Measurements from ENCODE around the gene DOP1A. TPM values are rescaled to one million over a fixed set of nuclear protein-coding genes. Genes with fewer than 3 reads are reported as not detected.

DOP1A gene
- total and polyA plus RNA-seq, 2 of the 13 experiments (the other 11 are each of a cell fraction or from before 2014, with no cell fraction given) = 5.2 to 16.7 TPM

DNA sequence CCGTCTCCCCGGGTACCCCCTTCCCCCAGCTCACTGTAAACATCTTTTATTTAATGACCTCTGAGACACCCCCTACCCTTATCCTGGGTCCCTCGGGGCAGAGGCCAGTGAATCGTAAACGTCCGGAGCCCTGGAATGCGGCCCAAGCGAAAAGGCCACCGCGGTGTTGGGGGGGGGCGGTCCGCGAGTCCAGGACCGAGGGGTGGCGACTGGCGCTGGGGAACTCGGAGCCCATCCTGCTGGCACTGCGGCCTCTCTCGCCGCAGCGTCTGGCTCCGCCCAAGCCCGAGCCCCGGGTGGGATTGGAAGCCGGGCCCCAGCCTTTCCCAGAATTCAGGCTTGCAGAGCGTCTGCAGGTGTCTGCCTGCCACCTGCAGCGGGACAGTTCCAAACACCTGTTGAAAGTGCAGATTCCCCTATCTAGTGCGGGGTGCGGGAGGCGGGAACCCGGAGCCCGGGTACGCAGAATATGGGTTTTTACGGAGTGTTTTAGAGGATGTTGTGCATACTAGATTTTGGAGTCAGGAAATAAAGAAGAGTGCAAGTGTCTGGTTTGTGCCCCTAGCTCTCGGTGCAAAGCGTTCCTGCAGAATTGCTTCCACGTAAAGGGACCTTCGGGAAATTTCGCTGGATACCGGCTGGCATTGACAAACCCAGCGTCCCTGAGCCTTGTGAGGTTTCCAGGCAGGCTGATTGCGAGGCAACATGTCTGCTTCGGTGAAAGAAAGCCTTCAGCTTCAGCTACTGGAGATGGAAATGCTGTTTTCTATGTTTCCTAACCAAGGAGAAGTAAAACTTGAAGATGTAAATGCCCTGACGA is 126.5 kb downstream of the DOP1A start (continued):
- 0 out of 2 replicates have a peak, but pooled peaks have one; percentile 32 for TF ChIP-seq SIN3A (IDR thresholded peaks at IDR 0.05; ENCODE audit: borderline replicate concordance, low read depth, low read length)
- TF ChIP-seq KMT2A (CRISPR knock-in tag; IDR thresholded peaks at IDR 0.05) = peak; percentile 65; the same call in 1 of the 2 replicates
- TF ChIP-seq ZNF143 (CRISPR knock-in tag; IDR thresholded peaks at IDR 0.05) = 0 out of 2 replicates have a peak, but pooled peaks have one; percentile 16
- TF ChIP-seq ZFX (CRISPR knock-in tag; IDR thresholded peaks at IDR 0.05; ENCODE audit: low read depth) = no peak
- 0 out of 2 replicates have a peak, but pooled peaks have one; percentile 40 for TF ChIP-seq GLI4 (CRISPR knock-in tag; IDR thresholded peaks at IDR 0.05; ENCODE audit: borderline replicate concordance)
- TF ChIP-seq MED13 (CRISPR knock-in tag; IDR thresholded peaks at IDR 0.05) = peak; percentile 25; the same call in 1 of the 2 replicates
- TF ChIP-seq, protein P1, sequence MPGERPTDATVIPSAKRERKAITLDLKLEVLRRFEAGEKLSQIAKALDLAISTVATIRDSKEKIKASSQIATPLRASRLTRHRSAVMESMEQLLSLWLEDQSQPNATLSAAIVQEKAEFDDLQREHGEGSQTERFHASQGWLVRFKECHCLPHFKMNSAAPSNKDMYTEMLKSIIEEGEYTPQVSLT (CRISPR knock-in tag; IDR thresholded peaks at IDR 0.05; ENCODE audit: borderline replicate concordance, low read depth) = no peak
- TF ChIP-seq, protein P2, sequence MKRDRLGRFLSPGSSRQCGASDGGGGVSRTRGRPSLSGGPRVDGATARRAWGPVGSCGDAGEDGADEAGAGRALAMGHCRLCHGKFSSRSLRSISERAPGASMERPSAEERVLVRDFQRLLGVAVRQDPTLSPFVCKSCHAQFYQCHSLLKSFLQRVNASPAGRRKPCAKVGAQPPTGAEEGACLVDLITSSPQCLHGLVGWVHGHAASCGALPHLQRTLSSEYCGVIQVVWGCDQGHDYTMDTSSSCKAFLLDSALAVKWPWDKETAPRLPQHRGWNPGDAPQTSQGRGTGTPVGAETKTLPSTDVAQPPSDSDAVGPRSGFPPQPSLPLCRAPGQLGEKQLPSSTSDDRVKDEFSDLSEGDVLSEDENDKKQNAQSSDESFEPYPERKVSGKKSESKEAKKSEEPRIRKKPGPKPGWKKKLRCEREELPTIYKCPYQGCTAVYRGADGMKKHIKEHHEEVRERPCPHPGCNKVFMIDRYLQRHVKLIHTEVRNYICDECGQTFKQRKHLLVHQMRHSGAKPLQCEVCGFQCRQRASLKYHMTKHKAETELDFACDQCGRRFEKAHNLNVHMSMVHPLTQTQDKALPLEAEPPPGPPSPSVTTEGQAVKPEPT (CRISPR knock-in tag; IDR thresholded peaks at IDR 0.05; ENCODE audit: low read depth) = no peak
- TF ChIP-seq, protein P3, sequence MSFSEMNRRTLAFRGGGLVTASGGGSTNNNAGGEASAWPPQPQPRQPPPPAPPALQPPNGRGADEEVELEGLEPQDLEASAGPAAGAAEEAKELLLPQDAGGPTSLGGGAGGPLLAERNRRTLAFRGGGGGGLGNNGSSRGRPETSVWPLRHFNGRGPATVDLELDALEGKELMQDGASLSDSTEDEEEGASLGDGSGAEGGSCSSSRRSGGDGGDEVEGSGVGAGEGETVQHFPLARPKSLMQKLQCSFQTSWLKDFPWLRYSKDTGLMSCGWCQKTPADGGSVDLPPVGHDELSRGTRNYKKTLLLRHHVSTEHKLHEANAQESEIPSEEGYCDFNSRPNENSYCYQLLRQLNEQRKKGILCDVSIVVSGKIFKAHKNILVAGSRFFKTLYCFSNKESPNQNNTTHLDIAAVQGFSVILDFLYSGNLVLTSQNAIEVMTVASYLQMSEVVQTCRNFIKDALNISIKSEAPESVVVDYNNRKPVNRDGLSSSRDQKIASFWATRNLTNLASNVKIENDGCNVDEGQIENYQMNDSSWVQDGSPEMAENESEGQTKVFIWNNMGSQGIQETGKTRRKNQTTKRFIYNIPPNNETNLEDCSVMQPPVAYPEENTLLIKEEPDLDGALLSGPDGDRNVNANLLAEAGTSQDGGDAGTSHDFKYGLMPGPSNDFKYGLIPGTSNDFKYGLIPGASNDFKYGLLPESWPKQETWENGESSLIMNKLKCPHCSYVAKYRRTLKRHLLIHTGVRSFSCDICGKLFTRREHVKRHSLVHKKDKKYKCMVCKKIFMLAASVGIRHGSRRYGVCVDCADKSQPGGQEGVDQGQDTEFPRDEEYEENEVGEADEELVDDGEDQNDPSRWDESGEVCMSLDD (CRISPR knock-in tag; IDR thresholded peaks at IDR 0.05; ENCODE audit: borderline replicate concordance) = 0 out of 2 replicates have a peak, but pooled peaks have one; percentile 19
- TF ChIP-seq, protein P4, sequence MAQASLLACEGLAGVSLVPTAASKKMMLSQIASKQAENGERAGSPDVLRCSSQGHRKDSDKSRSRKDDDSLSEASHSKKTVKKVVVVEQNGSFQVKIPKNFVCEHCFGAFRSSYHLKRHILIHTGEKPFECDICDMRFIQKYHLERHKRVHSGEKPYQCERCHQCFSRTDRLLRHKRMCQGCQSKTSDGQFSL (CRISPR knock-in tag; IDR thresholded peaks at IDR 0.05) = peak; percentile 96
- TF ChIP-seq ZKSCAN8 (CRISPR knock-in tag; IDR thresholded peaks at IDR 0.05; ENCODE audit: borderline replicate concordance) = no peak
- TF ChIP-seq, protein P5, sequence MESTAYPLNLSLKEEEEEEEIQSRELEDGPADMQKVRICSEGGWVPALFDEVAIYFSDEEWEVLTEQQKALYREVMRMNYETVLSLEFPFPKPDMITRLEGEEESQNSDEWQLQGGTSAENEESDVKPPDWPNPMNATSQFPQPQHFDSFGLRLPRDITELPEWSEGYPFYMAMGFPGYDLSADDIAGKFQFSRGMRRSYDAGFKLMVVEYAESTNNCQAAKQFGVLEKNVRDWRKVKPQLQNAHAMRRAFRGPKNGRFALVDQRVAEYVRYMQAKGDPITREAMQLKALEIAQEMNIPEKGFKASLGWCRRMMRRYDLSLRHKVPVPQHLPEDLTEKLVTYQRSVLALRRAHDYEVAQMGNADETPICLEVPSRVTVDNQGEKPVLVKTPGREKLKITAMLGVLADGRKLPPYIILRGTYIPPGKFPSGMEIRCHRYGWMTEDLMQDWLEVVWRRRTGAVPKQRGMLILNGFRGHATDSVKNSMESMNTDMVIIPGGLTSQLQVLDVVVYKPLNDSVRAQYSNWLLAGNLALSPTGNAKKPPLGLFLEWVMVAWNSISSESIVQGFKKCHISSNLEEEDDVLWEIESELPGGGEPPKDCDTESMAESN (CRISPR knock-in tag; conservative IDR thresholded peaks at IDR 0.05) = 0 out of 2 replicates have a peak, but pooled peaks have one; percentile 62
- peak; percentile 23 for TF ChIP-seq AGO2 (optimal IDR thresholded peaks at IDR 0.05; ENCODE audit: low read depth, low read length)
- no peak for TF ChIP-seq REXO4 (CRISPR knock-in tag; IDR thresholded peaks at IDR 0.05; ENCODE audit: borderline replicate concordance)
- TF ChIP-seq ZNF788 (CRISPR knock-in tag; IDR thresholded peaks at IDR 0.05; ENCODE audit: borderline replicate concordance) = peak; percentile 27; the same call in 1 of the 2 replicates
- TF ChIP-seq, protein P6, sequence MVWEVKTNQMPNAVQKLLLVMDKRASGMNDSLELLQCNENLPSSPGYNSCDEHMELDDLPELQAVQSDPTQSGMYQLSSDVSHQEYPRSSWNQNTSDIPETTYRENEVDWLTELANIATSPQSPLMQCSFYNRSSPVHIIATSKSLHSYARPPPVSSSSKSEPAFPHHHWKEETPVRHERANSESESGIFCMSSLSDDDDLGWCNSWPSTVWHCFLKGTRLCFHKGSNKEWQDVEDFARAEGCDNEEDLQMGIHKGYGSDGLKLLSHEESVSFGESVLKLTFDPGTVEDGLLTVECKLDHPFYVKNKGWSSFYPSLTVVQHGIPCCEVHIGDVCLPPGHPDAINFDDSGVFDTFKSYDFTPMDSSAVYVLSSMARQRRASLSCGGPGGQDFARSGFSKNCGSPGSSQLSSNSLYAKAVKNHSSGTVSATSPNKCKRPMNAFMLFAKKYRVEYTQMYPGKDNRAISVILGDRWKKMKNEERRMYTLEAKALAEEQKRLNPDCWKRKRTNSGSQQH (CRISPR knock-in tag; IDR thresholded peaks at IDR 0.05; ENCODE audit: low read depth) = peak; percentile 73; the same call in 1 of the 2 replicates
